HG02763 (cell line): ENCODE results near the gene DAB1.

Source experiments
- ATAC-seq: cut with Tn5 transposase; IDR thresholded peaks from one replicate; pipeline ENCODE4 v1.9.1; 2021; ENCODE audit warnings: mild to moderate bottlenecking, moderate library complexity; ENCODE audit not compliant: unreplicated experiment

Gene DAB1

DNA sequence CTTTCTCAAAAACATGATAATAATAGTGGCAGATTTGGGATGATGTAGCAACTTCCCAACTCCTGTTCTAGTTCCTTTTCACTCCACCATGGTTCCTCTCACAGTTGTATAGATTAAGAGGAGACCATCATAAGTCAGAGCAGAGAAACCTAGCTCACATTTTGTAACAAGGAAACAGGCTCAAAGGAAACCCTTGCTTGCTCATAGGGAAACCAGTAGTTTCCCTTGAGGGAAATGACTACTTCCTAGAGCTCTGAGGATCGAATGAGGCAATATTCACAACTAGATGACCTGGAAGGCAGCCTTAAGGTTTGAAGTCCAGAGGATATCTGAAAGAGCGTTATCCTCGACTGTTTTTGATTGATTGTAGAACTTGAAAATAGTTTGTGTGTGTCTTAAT, 382.0 kb downstream of the DAB1 start:
- no peak for ATAC-seq

- ATAC-seq: no peak
These were observed 383.0 kb downstream of the DAB1 start for GRCh38 chr1:57040811-57041210.

DNA sequence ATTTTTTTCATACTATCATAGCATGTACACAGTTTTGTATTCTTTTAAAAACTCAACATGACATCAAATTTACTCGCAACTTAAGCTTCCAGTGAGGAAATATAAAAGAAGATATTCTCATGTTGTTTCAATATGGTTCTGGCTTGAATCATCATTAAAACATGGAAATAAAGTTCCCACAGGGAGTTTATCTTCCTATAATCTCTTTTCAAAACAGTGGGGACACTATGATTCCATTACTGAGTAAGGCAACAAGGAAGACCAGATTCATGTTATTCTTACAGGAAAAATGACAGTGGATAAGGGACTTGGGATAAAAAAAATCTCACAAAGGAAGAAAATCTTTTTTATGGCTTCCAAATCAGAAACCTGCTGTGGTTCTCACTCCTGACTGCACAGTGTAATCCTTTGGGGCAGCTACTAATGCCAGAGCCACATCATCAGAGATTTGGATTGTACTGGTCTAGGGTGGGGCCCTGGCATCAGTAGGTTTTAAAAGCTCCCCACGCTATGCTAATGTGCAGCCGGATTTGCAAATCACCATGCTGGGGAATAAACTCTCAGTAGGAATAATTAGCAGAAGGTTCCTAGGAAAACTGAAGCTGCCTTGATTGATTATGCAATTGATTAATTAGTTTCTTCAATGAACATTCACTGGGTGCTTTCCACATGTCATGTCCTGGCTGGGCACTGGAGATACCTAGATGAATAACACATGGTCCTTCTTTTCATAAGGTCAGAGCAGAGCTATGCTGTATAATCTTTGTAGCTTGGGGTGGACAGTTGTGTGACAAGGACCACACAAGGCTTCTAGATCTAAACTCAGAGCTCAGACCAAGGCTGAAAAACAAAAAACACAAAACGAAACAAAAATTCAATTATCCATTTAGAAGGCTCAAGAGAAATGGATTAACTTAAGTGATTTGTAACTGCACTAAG, 386.9 kb downstream of the DAB1 start:
- ATAC-seq: no peak

DNA sequence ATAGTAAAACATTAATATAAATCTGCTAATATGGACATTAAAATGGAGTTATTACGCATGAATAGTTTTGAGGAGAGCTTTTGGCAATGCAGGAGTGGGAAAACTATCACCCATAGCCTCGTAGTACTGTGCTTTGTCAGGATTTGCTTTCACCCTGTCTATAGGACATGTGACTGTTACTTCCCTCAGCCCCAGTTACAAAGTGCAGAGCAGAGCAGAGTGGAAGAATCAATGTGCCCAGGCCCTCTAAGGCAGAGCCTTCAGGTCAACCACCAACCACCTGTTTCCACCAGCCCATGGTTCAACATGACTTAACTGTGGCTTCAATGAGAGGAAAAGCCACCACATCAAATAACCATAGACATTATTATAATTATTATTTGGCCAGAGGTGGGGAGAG, 389.1 kb downstream of the DAB1 start:
- no peak for ATAC-seq

DNA sequence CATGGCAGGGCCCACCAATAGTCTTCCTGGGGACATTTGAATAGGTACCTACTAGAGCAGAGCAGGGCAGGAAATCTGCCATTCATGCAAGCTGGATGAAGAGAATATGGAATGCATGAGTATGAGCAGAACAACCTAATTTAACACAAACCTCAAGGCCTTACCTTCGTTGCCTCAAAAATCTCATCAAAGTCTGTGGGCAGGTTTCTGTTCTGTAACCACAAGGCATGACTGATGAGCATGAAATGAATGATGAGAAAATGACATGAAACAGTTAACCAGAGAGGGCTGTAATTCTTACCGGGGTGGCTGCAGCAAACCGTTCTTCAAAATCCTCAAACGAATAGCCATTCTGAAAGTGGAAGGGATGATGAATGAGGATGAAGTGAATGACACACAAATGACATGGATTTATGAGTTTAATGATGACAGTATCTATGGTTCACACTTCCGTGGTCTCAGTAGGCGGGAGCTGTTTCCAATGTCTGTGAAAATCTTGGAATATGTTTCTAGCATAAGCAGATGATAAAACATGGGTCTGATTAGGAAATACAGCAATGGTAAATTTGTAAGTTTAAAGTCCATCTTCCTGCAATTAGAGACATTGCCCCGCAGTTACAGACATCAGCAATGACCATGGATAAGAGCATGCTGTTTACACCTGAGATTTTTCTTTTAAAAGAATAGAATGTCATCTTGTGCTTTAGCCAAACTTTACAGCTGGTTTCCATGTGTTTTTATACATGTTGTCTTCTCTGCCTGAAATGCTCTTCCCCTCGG, 390.4 kb downstream of the DAB1 start:
- no peak for ATAC-seq

GRCh38 chr1:57026624-57027354, 397.1 kb downstream of the DAB1 start:
- ATAC-seq: no peak

- ATAC-seq: no peak
These were observed 399.0 kb downstream of the DAB1 start for GRCh38 chr1:57024855-57025254.

- ATAC-seq: no peak
These were observed 399.4 kb downstream of the DAB1 start for GRCh38 chr1:57024428-57024827.

DNA sequence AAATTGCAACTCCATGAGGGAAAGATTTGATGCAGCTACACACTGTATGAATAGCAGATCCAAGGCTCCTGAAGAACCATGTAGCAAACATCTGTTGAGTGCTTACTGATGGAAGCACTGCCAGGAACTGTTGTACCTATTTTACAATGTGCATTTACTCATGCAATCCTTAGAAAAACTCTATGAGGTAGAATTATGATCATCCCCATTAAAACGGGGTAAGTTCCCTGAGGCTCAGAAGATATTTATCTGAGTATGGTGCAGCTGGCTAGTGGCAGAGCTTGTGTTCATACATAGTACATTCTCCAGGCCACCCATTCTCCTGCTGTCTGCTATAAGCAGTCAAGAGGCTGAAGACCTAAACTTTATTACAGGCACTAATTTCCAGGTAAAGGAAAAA, 403.6 kb downstream of the DAB1 start:
- ATAC-seq: no peak

GRCh38 chr1:57019236-57019839, 404.5 kb downstream of the DAB1 start:
- ATAC-seq: no peak

DNA sequence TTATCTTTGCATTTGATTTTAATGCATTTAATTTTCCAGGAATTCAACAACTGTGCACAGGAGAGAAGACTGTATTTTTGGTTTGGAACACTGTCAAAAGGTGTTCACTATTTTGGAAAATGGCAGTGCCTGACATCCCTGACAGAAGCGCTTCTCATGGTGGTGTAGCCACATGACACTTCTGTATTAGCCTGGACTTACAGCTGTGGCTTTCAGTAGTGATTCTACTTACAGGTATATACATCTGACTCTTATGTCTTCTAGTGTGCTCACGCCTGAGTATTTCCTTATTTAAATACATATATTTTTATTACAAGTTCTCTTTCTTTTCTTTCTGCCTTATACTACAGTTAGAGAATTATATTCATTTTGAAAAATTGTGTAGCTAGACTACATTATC, 405.7 kb downstream of the DAB1 start:
- ATAC-seq: no peak

- ATAC-seq: no peak
These were observed 406.1 kb downstream of the DAB1 start for GRCh38 chr1:57017717-57018116.

- ATAC-seq: no peak
These were observed 406.7 kb downstream of the DAB1 start for GRCh38 chr1:57017200-57017599.

GRCh38 chr1:57015071-57015470, 408.8 kb downstream of the DAB1 start:
- ATAC-seq: no peak

- ATAC-seq: no peak
These were observed 410.3 kb downstream of the DAB1 start for GRCh38 chr1:57013522-57013921.

- ATAC-seq: no peak
These were observed 411.5 kb downstream of the DAB1 start for GRCh38 chr1:57012315-57012714.

GRCh38 chr1:57010511-57010910, 413.3 kb downstream of the DAB1 start:
- no peak for ATAC-seq

- ATAC-seq: no peak
These were observed 415.9 kb downstream of the DAB1 start for GRCh38 chr1:57007948-57008347.

- no peak for ATAC-seq
These were observed 416.4 kb downstream of the DAB1 start for GRCh38 chr1:57007472-57007871.

DNA sequence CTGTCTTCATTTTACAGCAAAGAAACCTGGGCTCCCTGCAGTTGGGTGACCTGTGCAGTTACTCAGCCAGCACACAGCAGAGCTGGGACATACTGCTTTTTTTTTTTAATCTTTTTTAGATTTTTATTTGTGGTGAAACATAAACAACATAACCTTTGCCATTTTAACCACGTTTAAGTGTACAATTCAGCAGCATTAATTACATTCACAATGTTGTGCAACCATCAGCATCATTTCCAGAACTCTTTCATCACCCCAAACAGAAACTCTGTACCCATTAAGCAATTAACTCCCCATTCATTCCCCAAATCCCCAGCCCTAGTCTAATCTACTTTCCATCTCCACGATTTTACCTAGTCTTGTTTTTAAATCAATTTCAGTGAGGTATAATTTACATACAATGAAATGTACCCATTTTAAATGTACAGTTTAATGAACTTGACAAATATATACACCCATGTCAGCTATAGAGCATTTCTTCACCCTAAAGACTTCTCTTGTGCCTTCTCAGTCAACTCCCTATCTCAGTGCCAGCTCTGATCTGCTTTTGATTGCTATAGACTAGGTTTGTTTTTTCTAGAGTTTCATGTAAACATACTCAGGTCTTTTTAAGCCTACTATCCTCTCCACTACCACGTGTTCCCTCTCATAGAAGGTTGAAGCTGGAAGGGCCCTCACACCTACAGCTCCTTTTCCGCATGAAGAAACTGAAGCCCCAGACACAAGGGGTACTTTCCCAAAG, 420.3 kb downstream of the DAB1 start:
- ATAC-seq: no peak
